Measurements from ENCODE around the gene TSPO.

- no peak for TF ChIP-seq EZH2 (IDR thresholded peaks at IDR 0.05; ENCODE audit: low read length)
- TF ChIP-seq, protein P1, sequence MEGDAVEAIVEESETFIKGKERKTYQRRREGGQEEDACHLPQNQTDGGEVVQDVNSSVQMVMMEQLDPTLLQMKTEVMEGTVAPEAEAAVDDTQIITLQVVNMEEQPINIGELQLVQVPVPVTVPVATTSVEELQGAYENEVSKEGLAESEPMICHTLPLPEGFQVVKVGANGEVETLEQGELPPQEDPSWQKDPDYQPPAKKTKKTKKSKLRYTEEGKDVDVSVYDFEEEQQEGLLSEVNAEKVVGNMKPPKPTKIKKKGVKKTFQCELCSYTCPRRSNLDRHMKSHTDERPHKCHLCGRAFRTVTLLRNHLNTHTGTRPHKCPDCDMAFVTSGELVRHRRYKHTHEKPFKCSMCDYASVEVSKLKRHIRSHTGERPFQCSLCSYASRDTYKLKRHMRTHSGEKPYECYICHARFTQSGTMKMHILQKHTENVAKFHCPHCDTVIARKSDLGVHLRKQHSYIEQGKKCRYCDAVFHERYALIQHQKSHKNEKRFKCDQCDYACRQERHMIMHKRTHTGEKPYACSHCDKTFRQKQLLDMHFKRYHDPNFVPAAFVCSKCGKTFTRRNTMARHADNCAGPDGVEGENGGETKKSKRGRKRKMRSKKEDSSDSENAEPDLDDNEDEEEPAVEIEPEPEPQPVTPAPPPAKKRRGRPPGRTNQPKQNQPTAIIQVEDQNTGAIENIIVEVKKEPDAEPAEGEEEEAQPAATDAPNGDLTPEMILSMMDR (optimal IDR thresholded peaks at IDR 0.05 in 1 of 3, IDR thresholded peaks at IDR 0.05 in 1 of 3, conservative IDR thresholded peaks at IDR 0.05 in 1 of 3; ENCODE audit: extremely low read depth in 1 of 3, insufficient read depth in 2 of 3, low read length in 3 of 3): peak; percentile 38 to 69 (median 68)
Observed at GRCh38 chr22:43187171-43188099, 36.1 kb downstream of the TSPO start.
